ENCODE data around the gene DENND1A.

Gene DENND1A

DNA sequence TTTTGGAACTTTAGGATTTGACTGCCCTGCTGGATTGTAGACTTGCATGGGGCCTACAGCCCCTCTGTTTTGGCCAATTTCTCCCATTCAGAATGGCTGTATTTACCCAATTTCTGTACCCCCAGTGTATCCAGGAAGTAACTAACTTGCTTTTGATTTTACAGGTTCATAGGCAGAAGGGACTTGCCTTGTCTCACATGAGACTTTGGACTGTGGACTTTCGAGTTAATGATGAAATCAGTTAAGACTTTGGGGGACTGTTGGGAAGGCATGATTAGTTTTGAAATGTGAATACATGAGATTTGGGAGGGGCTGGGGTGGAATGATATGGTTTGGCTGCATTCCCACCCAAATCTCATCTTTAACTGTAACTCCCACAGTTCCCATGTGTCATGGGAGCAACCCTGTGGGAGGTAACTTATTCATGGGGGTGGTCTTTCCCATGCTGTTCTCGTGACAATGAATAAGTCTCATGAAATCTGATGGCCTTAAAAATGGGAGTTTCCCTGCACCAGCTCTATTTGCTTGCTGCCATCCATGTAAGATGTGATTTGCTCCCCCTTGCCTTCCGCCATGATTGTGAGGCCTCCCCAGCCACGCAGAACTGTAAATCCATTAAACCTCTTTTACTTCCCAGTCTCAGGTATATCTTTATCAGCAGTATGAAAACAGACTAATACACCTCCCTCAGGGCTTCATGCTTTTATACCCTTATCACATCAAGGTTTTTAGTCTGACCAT lies 206.6 kb downstream of the DENND1A start:
- no peak overlapping the region for H3K4me3 ChIP-seq (ENCODE audit: low read depth, low read length)
- TF ChIP-seq, protein P1, sequence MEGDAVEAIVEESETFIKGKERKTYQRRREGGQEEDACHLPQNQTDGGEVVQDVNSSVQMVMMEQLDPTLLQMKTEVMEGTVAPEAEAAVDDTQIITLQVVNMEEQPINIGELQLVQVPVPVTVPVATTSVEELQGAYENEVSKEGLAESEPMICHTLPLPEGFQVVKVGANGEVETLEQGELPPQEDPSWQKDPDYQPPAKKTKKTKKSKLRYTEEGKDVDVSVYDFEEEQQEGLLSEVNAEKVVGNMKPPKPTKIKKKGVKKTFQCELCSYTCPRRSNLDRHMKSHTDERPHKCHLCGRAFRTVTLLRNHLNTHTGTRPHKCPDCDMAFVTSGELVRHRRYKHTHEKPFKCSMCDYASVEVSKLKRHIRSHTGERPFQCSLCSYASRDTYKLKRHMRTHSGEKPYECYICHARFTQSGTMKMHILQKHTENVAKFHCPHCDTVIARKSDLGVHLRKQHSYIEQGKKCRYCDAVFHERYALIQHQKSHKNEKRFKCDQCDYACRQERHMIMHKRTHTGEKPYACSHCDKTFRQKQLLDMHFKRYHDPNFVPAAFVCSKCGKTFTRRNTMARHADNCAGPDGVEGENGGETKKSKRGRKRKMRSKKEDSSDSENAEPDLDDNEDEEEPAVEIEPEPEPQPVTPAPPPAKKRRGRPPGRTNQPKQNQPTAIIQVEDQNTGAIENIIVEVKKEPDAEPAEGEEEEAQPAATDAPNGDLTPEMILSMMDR (conservative IDR thresholded peaks at IDR 0.05; ENCODE audit: low read depth, low read length): no peak
- no peak for DNase-seq (ENCODE audit: low read depth)

DNA sequence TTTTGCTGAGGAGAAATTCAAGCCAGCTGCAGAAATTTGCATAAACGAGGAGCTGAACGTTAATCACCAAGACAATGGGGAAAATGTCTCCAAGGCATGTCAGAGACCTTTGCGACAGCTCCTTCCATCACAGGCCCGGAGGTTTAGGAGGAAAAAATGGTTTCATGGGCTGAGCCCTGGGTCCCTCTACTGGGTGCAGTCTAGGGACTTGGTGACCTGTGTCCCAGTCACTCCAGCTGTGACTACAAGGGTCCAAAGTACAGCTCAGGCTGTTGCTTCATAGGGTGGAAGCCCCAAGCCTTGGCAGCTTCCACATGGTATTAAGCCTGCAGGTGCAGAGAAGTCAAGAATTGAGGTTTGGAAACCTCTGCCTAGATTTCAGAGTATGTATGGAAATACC lies 207.5 kb downstream of the DENND1A start:
- no peak overlapping the region for H3K4me3 ChIP-seq (ENCODE audit: low read depth, low read length)
- no peak for DNase-seq (ENCODE audit: low read depth)
- TF ChIP-seq, protein P1 (conservative IDR thresholded peaks at IDR 0.05; ENCODE audit: low read depth, low read length): no peak

DNA sequence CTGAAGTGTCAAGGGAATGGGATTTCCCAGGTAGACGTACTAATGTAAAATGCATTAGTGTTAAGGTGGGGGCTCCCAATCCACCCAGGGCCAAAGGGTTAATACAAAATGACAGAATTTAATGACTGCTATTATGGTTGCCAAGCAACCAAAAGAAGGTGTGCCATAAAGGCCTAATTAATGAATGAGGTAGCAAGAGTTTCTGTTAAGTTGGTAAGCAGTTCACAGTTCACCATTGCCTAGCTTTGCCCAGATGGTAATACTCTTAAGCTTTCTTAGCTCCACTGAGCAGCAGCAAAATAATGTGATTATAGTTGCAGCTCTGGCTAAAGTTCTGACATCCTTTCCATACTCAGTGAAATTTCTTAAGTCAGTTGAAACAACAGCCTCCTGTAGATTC lies 211.7 kb downstream of the DENND1A start:
- H3K4me3 ChIP-seq (ENCODE audit: low read depth, low read length): no peak overlapping the region
- DNase-seq (ENCODE audit: low read depth): no peak
- TF ChIP-seq, protein P1 (conservative IDR thresholded peaks at IDR 0.05; ENCODE audit: low read depth, low read length): no peak

DNA sequence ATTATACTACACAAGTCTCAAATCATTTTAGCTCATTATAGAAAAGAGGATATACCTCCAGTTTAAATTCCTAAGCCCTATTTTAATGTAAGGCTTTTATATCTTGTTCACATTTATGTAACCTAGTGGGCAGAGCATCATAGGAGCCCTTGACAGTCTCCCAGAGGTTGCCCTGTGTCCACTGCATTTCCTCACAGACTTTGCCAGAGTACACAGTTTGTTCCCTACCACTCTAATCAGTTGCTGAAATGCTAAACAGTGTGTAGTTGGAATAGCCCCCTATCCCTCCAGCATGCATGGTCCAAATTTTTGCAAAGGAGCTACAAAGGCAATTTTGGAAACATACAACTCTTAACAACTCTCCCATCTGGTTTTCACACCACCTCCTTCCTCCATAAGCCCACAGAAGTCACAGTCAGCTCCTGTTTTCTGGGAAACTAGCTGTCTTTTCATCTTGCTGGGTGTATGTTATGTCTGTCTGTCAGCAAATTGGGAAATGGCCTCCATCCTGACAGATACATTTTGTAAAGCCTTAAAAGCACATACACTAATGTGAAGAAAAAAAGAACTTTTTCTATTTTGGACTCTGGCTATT lies 212.2 kb downstream of the DENND1A start:
- H3K4me3 ChIP-seq (ENCODE audit: low read depth, low read length): no peak overlapping the region
- DNase-seq (ENCODE audit: low read depth): no peak
- TF ChIP-seq, protein P1 (conservative IDR thresholded peaks at IDR 0.05; ENCODE audit: low read depth, low read length): no peak

DNA sequence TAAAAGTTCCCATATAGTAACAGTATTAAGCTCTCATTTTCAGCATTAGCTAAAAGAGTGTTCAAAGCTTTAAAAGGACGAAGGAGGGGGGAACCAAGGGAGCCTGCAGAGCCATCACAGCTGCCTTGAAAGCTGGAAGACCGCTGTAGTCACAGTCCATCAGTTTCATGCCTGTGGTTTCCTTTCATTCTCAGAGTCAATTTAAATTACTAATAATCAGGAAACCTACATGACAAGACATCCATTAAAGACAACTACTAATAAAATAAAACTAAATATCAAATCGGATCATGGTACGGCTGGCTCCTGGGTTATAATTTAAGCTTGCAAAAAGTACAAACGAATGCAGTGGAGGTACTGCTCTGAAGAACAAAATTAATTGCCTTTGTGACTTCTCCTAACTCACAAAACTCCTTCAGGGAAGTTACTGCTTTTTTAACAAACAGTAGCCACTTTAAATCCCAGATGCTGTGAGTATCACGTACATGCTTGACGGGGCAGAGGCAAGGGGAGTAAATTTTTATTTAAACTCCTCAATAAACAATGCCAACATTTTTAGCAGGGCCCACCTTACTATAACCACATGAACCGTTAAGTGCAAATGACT lies 213.5 kb downstream of the DENND1A start:
- TF ChIP-seq, protein P1 (conservative IDR thresholded peaks at IDR 0.05; ENCODE audit: low read depth, low read length): no peak
- H3K4me3 ChIP-seq (ENCODE audit: low read depth, low read length): no peak overlapping the region
- no peak for DNase-seq (ENCODE audit: low read depth)

DNA sequence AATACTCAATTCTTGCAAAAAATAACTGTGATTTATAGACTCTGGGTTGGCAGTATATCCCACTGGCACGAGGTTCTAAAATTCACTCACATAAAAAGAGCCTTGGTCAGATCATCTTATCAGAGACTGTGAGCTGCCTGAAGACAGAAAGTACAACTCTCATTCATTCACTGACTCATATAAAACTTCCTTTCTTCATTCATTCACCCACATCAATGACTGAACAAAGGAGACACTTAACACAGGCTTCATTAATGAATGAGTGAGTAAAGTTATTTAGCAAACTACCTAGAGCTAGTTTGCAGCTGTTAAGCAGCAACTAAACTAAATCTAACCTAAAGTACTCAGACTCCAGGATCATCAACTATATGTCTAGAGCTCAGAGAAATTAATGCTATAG lies 214.7 kb downstream of the DENND1A start:
- H3K4me3 ChIP-seq (ENCODE audit: low read depth, low read length): no peak overlapping the region
- TF ChIP-seq, protein P1 (conservative IDR thresholded peaks at IDR 0.05; ENCODE audit: low read depth, low read length): no peak

More for the DNA sequence above, 214.7 kb downstream of the DENND1A start:
- DNase-seq (ENCODE audit: low read depth): no peak
